AG20443 (cell line): ENCODE results near the gene NCAM2.

ENCODE experiments used
- DNase-seq: peaks from one replicate; pipeline ENCODE4 v3.0.0; 2012; ENCODE audit warnings: low spot score, mixed read lengths

NCAM2 gene

DNA sequence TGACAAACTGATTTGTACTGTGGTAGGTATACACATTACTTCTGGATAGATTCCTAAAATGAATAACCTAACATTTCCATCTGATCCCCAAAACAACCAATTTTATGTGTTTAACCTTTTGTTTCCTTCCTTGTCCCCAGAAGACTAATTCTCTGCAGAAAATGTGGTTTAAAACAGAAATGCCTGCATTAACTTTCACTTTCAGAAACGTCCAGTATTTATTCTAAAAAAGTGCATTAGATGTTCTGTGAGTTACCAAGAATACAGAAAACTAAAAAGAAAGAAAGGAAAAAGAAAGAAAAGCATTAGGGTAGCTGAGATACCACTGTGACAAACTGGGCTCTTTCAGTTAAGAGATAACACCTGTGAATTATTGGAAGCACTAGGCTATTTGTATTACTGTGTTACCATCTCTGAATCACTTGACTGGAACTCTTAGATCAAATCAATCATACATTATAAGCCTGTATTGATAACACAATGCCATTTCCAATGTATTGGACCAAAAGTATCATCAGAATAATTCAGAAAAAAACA is 177.7 kb downstream of the NCAM2 start:
- no peak for DNase-seq

DNA sequence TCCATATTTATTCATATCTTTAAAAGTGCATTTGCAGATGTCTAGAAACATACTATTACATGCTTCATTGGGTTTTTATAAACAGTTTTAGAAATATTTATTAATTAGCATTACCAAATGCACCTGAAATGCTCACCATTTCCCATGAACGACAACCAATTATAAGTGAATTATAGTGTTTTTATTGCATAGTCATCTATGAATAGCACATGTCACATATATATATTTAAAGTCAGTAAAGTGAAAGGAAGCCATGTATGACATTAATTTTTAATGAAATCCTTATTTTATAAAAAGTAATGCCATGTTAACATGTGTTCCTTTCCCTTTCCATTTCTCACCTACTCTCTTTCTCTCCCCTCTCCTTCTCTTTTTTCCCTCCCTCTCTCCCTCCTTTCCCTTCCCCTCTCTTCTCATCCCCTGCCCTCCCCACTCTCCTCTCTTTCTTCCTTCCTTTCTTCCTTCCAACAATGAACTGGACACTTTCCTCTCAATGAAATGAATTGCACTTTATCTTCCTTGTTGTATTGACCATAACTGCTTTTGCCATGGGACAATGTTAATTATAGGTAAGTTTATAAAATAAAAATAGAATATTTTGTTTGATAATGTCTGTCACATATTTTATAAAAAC is 179.3 kb downstream of the NCAM2 start:
- no peak for DNase-seq

DNA sequence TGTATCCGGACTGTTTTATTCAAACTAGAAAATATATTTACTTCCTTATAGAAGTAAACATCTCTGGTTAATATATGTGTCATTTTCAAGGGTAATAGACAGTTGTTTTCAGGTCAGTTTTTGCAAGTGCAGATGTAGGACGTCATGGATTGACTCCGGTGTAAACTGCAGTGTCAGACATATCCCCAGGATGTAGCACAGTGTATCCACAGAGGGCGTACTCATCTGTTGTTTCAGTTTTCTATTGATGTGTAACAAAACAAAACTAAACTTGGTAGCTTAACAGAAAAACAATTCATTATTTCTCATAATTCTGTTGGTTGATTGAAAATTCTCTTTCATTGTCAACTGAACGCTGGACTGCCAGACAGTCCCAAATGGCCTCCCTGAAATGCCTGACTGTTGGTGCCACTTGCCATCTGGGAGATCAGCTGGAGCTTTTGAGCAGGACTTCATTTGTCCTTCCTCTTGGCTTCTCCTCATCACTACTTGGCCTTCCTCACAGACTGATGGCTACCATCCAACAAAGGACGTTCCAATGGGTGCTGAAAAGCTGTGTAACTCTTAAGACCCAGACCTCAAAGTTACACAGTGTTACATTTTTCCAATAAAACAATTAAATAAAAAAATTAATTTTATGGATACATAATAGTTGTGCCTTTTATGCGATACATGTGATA is 181.6 kb downstream of the NCAM2 start:
- no peak for DNase-seq

DNA sequence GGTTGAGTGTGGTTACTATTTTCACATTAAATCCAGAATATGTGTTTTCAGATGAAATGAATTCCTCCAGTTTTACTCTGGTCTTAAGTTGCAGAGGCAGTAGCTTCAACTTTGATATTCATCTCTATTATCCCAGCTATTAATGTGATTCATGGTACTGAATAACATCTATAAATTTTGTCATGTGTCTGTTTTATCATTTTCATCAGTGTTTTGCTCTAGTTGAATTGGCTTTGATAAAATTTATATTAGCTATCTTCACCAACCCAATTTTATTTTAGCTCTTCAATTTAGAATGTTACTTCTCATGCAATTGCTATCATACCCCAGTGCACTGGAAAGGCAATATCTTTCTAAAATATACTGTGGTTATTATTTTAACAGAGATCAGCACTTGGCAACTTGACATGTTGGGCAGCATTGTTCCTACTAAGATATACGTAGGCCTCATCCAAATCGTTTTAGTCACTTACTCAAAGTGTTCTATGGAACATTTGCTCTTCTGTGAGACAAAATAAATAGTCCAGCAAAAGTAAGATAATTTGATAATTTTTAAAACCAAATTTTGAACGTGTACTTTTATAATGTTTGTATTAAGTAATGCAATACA is 184.3 kb downstream of the NCAM2 start:
- no peak for DNase-seq

DNA sequence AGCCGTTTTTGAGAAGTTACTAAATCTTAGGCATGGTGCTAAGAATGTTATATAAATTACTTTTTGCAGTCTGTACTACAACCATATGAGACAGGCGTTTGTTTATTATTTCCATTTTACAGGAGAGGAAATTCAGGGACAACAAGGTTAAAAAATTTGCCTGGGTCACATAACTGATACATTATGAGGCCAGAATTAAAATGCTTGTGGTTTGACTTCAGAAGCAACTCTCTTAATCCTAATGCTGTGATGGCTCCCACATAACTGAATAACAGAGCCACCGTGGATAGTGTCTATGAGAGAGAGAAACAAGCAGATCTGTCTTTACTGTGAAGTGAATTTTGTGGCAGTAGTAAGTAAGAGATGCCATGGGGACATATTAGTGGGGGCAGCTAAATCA is 184.9 kb downstream of the NCAM2 start:
- no peak for DNase-seq

DNA sequence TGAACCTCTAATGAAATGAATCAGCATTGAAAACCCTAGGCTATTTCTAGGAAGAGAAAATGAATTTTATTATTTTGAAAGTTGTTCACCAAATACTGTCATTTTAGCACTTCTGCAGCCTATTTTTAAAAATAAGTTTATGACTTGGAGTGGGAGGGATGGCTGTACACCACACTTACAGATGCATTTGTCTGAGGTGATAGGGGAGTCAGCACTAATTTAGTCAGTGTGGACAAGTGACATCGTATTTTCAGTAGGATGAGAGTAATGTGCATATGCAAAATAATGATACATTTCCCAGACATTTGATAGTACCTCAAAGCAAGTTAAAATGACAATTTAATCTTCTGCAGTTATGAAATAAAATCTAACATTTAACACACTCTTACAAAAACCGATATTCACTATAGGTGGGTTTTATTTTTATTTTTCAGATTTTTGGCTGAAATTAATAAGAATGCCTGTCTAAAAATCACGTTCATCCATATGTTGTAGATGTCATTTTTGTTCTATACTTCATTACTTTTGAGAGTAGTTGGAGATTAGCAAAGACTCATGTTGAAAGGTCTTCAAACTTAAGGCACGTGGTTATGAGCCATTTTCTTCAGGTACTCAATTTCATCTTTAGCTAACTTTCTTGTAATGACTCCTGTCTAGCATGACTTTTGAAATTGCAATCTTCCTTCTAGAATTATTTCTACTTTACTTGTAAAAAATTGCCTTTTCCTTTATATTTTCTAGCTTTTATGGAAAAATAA is 186.7 kb downstream of the NCAM2 start:
- DNase-seq: no peak

DNA sequence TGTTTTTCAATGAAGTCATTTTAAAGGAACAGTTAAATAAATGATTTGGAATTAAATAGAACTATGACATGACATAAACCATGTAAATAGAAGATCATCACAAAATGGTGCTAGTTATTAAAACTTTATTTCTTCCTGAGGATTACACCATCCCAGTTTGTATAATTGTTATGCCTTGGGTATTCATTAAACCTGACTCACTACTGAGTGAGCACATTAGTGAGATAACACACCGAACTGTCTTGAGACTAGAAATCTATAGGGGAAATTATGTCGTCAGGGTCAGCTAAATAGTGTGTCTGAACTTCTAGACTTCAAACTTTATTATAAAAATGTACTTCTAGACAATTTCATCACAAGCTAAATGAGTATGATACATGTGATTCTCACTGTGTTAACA is 189.4 kb downstream of the NCAM2 start:
- DNase-seq: no peak

DNA sequence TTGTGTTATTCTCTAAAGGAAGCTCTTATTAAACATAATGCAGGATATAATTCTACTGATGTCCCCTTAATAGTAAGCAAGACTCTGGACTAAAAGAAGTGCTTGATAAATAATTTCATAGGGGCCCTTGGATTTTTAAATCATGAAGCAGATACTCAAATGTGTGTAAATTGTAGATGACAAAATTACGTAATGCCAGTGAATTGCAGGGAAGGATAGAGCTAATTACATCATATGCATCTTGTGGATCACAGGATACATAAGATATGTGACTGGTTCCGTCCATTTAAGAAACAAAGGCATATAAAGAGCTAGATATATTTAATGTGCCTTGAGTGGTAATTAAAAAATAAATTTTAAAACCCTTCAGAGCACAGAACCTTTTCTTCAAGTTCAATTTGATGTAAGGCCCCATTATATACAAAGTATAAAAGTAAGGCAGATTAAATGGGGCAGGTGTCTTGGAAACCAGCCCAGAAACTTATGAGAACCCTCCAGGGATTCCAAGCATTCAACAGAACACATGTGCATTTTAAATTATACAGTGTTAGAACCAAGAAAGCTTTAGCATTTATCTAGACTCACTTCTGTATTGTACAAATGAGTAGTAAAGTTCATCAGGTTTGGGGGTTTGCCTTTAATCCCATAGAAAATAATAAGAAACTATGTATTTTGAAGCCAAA is 190.4 kb downstream of the NCAM2 start:
- no peak for DNase-seq

DNA sequence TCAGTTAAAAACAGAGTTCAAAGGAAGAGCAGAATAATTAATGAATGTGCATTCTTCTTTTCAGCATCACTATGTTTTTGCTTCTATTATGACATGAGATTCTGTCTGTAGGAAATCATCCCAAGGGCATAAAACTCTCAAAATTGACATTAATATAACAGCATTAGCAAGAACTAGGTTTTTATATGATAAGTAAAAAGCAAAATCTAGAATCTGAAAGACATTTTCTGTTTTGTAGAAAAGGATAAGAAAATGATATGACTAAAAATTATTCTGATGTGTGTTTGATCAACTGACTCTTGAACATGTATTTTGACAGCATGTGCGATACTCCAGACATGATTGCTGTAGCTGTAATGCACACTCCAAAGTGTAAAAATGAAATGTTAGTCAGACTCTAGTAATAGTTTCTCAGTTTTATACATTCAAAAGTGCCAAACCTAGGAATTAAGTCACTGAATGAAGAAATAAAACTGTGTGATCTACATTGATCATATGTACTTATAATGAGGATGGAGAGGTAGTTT is 197.3 kb downstream of the NCAM2 start:
- DNase-seq: no peak

DNA sequence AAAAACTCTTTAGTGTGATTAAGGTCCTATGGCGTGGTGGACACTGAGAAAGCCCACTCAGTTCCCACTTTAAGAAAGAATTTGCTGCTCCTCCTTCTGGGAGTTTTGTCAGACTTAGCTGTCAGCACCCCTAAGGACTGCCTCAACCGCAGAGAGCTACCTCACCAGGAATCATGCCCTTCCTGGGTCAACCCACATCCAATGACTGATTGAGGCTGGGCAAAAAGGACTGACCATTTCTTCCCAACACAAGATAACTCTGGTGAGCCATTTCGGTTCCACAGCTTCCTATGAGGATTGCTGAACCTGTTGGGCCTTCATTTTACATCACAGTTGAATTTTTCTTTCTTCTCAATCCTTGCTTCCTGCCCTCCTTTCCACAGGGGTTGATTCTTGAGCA is 197.9 kb downstream of the NCAM2 start:
- no peak for DNase-seq

DNA sequence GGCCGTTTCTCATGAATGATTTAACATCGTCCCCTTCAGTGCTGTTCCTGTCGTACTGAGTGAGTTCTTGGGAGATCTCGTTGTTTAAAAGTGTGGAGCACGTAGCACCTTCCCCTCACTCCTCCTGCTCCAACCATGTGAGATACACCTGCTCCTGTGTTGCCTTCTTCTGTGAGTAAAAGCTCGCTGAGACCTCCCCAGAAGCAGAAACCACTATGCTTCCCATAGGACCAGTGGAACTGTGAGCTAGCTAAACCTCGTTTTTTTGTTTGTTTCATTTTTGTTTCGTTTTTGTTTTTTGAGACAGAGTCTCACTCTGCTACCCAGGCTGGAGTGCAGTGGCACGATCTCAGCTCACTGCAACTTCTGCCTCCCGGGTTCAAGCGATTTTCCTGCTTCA is 198.6 kb downstream of the NCAM2 start:
- no peak for DNase-seq

DNA sequence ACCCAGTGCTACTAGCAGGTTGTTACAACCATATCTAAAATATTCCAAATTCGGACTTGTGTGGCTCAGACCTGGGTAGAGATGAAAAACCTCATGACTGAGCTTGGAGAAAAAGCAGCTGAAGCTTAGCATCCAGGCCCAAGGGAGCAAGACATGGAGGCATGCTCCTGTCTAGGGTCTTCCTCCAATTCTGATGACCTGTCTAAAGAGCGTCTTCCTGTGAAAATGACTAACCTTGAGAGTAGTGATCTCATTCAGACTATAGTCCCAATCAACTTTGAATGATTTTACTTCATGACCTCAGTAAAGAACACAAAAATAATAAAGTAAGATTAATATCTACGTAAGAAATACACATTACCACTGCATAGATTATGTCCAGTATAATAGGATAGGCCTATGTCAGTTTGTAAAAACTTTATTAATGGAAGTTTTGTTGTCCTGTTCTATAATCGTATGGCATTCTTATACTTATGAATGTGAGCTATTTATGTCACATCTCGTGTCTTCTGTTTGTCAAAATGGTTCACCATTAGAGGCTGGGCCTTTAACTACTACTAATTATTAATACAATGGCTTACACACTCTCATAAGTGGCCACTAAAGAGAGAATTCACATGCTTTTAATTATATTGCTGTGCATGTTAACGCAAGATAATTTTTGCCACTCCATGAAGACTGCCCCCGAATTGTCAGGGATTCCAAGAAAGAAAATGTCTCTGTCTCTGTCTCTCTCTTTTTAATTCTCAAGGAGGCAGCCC is 201.3 kb downstream of the NCAM2 start:
- DNase-seq: no peak

DNA sequence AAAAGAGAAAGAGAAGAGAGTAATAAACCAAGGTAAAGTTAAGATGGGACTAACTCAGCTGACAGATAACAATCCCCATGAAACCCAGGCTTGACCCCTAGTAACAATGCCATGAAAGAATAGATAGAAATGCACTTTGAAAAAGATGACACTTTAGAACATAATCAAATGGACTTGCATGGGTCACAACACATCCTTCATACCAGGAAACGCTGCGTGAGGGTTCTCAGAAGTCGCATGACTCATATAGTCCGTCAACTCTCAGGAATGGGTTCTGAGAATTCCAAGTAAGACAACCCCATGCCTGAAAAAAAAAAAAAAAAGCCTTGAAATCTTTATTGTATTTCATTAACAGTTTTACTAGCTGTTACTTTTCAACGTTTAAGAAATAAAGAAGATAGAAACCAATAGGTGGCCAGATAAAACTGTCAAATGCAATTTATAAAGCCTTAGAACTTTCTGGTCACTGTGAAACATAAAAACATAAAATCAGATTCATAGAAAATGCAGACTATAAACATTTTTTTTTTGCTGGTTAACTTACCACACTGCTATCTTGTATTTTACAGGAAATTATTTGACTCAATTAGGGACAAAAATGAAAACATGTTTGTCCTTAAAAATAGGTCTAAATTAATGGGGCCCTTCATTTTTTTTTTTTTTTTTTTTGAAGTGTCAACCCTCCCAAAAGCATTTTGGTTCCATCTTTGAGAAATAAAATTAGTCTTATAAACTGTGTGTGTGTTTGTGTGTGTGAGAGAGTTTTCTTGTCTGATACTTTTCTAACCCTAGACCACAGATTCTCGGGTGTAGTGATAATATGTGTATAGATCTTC is 202.1 kb downstream of the NCAM2 start:
- DNase-seq: peak; percentile 88

DNA sequence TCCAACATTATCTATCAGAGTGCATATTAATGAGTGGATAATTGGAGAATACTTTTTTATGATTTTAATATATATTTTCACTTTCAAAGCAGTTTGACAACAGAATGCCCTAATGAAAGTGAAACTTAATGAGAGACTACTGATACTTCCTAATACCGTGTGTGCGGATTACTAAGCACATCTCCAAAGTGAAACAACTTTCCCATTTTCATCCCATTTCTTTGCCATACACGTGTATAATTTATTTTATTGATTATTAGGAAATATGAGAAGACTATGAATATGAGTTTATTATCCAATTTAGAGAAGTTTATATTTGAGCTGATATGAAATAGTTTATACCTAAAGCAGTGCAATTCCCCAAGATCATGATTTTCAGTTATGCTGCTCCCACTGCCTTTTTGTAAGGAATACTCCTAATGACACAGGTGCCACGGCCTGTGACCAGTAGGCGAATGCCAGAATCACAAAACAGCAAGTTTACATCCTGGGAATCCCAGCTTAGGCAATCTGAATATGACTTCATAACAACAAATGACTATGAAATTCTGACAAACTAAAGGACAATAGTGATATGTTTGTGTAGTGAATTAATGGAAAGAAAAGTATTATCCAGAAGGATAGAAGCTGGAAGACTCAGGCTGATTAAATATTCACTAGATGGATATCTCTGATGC is 202.9 kb downstream of the NCAM2 start:
- DNase-seq: no peak

DNA sequence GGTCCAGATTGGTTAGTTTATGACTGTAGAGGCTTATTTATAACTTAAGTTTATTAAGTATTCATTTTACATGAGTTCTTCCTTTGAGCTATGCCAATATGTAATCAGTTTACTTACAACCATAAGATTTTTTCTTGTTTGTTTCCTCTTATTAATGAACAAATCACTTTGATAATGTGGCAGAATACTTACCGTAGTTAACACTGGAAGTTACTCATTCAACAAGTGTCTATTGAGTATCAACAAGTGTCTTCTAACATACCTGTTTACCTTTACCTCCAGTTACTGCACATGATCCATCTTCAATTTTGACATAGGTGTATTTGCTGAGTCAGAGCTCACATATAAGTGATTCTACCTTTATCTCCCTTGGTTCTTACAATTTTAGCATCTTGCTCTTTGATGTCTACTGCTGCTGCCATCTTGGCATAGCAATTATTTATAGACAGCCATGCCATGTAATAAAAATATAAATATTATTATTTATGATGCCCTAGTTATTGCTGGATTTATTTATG is 205.7 kb downstream of the NCAM2 start:
- no peak for DNase-seq

DNA sequence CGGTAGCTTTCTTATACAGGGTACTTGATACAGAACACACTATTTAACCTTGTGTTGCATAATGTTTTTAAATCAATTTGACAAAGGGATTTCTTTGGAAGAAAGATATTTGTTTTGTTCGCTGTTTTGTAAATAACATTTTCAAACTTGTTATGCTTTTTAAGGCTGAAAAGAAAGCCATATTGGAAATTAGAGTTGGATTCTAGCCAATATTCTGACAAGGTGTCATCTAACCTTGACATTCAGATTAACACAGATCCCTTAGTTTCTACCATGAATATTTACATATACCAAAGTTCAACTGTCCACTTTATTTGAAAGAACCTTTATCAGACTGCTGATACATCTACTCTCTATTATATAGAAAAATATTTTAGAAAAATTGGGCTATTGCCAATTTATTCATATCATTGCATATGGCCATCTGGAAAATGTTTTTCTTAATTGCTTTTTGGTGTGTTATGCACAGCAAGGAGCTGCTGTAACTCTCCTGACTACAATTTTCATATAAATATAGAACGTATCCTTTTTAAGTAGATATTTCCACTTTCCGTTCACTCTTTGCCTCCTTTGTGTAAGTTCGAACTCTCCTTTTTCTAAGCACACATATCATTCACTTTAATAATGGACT is 206.3 kb downstream of the NCAM2 start:
- DNase-seq: no peak

DNA sequence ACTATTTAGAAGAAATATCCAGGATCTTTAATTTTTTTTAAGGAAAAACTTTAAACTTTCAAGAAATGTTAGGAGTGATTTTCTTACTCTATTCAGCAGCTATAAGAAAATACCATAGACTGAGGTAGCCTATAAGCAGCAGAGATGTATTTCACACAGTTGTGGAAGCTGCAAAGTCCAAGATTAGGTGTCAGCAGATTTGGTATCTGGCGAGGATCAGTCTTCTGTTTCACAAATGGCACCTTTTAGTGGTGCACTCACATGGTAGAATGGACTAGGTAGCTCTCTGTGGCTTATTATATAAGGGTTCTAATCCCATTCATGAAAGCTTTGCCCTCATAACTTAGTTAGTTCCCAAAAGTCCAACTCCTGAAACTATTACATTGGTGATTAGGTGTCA is 207.4 kb downstream of the NCAM2 start:
- DNase-seq: no peak

DNA sequence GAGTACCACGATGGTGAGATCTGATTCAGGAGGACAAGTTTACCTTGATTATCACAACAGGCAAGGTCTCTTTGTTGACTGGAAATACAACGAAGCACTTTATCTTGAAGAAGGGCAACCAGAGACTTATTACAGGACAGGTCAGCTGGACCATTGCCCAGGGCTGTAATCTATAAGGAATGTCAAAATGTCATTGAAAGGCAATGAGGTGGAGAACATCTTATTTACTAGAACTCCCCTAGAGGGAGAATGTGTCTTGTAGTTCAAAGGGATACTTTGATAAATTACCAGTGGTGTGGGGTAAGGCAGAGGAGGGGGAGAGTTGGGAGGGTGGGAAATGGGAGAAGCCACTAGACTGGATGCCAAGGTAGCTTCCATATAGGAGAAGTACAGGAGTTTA is 212.3 kb downstream of the NCAM2 start:
- DNase-seq: no peak

DNA sequence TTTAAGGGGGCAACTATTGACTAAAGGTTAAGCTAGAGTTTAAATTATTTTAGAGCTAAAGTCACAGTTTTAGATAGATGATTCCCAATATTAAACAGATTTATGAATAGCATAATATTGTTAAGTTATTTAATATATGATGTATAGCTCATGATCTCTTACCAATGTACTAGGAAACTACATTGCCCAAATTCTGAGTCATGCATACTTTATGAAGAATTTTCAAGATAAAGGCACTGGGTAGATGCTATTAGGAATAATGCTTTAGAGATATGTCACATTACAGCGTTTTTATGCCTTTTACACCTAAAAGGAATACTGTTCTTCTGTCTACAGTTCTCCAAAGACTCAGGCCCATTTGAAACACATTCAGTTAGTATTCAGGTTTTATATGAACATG is 215.1 kb downstream of the NCAM2 start:
- no peak for DNase-seq
